Trophoblast cell (in vitro differentiated cells and primary cell): Measurements from ENCODE around the gene MACROD2.

Experiments used
- DNase-seq, 2 donors: peaks; one replicate each; pipeline ENCODE4 v3.0.0-alpha.2; 2016
- H2AFZ ChIP-seq: 2 replicates; pipeline ENCODE4 v1.6.1; 2013; ENCODE audit warnings: low read length, moderate library complexity, mild to moderate bottlenecking; ENCODE audit not compliant: insufficient read depth, poor library complexity
- H2AK5ac ChIP-seq: 2 replicates; pipeline ENCODE4 v1.6.1; 2013; ENCODE audit warnings: mild to moderate bottlenecking, low read length
- H2BK120ac ChIP-seq: 2 replicates; pipeline ENCODE4 v1.6.1; 2013; ENCODE audit warnings: low read length, mild to moderate bottlenecking, moderate library complexity; ENCODE audit not compliant: insufficient read depth, poor library complexity
- H2BK12ac ChIP-seq: 2 replicates; pipeline ENCODE4 v1.6.1; 2013; ENCODE audit warnings: mild to moderate bottlenecking, low read length, moderate library complexity
- H2BK5ac ChIP-seq: 2 replicates; pipeline ENCODE4 v1.6.1; 2013; ENCODE audit warnings: low read length, low read depth, moderate library complexity, mild to moderate bottlenecking; ENCODE audit not compliant: poor library complexity
- H3K14ac ChIP-seq: 2 replicates; pipeline ENCODE4 v1.6.1; 2013; ENCODE audit warnings: mild to moderate bottlenecking, low read length
- H3K18ac ChIP-seq: 2 replicates; pipeline ENCODE4 v1.6.1; 2013; ENCODE audit warnings: mild to moderate bottlenecking, low read length
- H3K23ac ChIP-seq: 2 replicates; pipeline ENCODE4 v1.6.1; 2013; ENCODE audit warnings: low read length
- H3K27ac ChIP-seq: 2 replicates; pipeline ENCODE4 v1.5.1; 2013; ENCODE audit warnings: low read depth, mild to moderate bottlenecking, inconsistent platforms, low read length, moderate library complexity
- H3K27me3 ChIP-seq: 2 replicates; pipeline ENCODE4 v1.6.1; 2013; ENCODE audit warnings: inconsistent platforms, mild to moderate bottlenecking, low read length, moderate library complexity; ENCODE audit not compliant: insufficient read depth
- H3K36me3 ChIP-seq, 2 experiments: 1 replicate in 1 of 2; 2 replicates in 1 of 2; pipeline ENCODE4 v1.6.1; 2013; ENCODE audit warnings: low read length in 2 of 2, mild to moderate bottlenecking in 2 of 2, moderate library complexity in 1 of 2; ENCODE audit not compliant: insufficient read depth in 2 of 2, control insufficient read depth in 1 of 2
- H3K4ac ChIP-seq: 2 replicates; pipeline ENCODE4 v1.6.1; 2013; ENCODE audit warnings: low read depth, mild to moderate bottlenecking, low read length, moderate library complexity
- H3K4me1 ChIP-seq, 2 experiments: 1 replicate in 1 of 2; 2 replicates in 1 of 2; pipeline ENCODE4 v1.6.1; 2013; ENCODE audit warnings: low read length in 2 of 2, mild to moderate bottlenecking in 2 of 2, moderate library complexity in 1 of 2; ENCODE audit not compliant: insufficient read depth in 2 of 2, control insufficient read depth in 1 of 2
- H3K4me2 ChIP-seq: 2 replicates; pipeline ENCODE4 v1.6.1; 2013; ENCODE audit warnings: inconsistent platforms, mild to moderate bottlenecking, low read length, moderate library complexity
- H3K4me3 ChIP-seq: 2 replicates; pipeline ENCODE4 v1.5.1; 2013; ENCODE audit warnings: mild to moderate bottlenecking, low read depth, low read length, inconsistent platforms
- H3K79me1 ChIP-seq: one replicate; pipeline ENCODE4 v1.6.1; 2013; ENCODE audit warnings: low read length
- H3K79me2 ChIP-seq: 2 replicates; pipeline ENCODE4 v1.6.1; 2013; ENCODE audit warnings: low read length, mild to moderate bottlenecking; ENCODE audit not compliant: control insufficient read depth, insufficient read depth, poor library complexity
- H3K9ac ChIP-seq: 2 replicates; pipeline ENCODE4 v1.6.1; 2013; ENCODE audit warnings: mild to moderate bottlenecking, low read length
- H3K9me3 ChIP-seq: 2 replicates; pipeline ENCODE4 v1.6.1; 2013; ENCODE audit warnings: low read depth, mild to moderate bottlenecking, control low read depth, inconsistent platforms, low read length; ENCODE audit not compliant: insufficient read depth
- H4K12ac ChIP-seq: 2 replicates; pipeline ENCODE4 v1.6.1; 2013; ENCODE audit warnings: low read depth, mild to moderate bottlenecking, low read length, moderate library complexity
- H4K8ac ChIP-seq: 2 replicates; pipeline ENCODE4 v1.6.1; 2013; ENCODE audit warnings: low read depth, mild to moderate bottlenecking, low read length, moderate library complexity
- H4K91ac ChIP-seq: one replicate; pipeline ENCODE4 v1.6.1; 2013; ENCODE audit warnings: low read depth, mild to moderate bottlenecking, low read length, moderate library complexity
- WGBS: extraction: QIAGEN DNeasy Blood & Tissue Kit; methylation state at CpG from one replicate; pipeline ENCODE4 v1.1.7; 2013; ENCODE audit warnings: missing lambda C conversion rate; ENCODE audit not compliant: insufficient read length, insufficient coverage; ENCODE audit errors: extremely low coverage; 5-methylcytosine and 5-hydroxymethylcytosine counted together

MACROD2 gene

DNA sequence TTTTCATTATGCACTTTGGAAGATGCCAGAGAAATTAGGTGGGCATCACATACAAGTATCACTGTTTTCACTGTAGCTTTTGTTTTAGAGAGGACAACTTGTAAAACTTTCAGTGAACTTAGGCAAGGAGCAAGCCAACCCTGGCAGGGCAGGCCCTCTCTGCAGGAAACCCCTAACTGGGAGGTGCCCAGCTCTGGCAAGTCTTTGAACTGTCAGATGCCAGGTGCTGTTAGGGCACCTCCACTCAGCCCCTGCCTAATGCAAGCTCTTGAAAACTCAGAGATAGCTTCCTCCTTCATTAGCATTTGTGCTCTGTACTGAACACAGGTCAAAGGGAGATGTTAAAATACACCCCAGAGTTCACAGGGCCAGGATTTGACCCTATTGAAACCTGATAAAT is 1116.3 kb downstream of the MACROD2 start:
- Histone ChIP-seq H4K91ac (no peak overlapping the region), H2AFZ (no peak overlapping the region), H3K27ac (no peak overlapping the region), H2AK5ac (no peak overlapping the region), H3K27me3 (no peaks in the 10 kb centered on the region), H3K79me1 (no peaks in the 10 kb centered on the region), H3K4me3 (no peak overlapping the region), H3K36me3 (no peaks in the 10 kb centered on the region), H3K9me3 (no peaks in the 10 kb centered on the region), H2BK12ac (no peak overlapping the region), H3K23ac (no peak overlapping the region), H4K8ac (no peak overlapping the region), H2BK5ac (no peak overlapping the region), H3K9ac (no peak overlapping the region), H3K14ac (no peak overlapping the region), H3K4ac (no peak overlapping the region), H2BK120ac (no peak overlapping the region), H3K18ac (no peak overlapping the region), H3K4me2 (no peak overlapping the region), H4K12ac (no peak overlapping the region), H3K4me1 (no peaks in the 10 kb centered on the region), H3K79me2 (no peaks in the 10 kb centered on the region)
- DNase-seq = no peak

- H2BK12ac ChIP-seq = no peak overlapping the region
- no peaks in the 10 kb centered on the region for H3K4me1 ChIP-seq
- no peak overlapping the region for H4K91ac ChIP-seq
- no peak for DNase-seq
- no peak overlapping the region for H3K9ac ChIP-seq
- H4K12ac ChIP-seq = no peak overlapping the region
- no CpG with 5 or more reads among the region's 1 CpG for WGBS
- H2AFZ ChIP-seq = no peak overlapping the region
- no peaks in the 10 kb centered on the region for H3K36me3 ChIP-seq
- no peak overlapping the region for H2BK5ac ChIP-seq
- H3K79me1 ChIP-seq = no peaks in the 10 kb centered on the region
- H3K4ac ChIP-seq = no peak overlapping the region
- H3K27ac ChIP-seq = no peak overlapping the region
- H3K18ac ChIP-seq = no peak overlapping the region
- no peak overlapping the region for H4K8ac ChIP-seq
- H3K9me3 ChIP-seq = no peaks in the 10 kb centered on the region
- H3K27me3 ChIP-seq = no peaks in the 10 kb centered on the region
- no peak overlapping the region for H3K23ac ChIP-seq
- no peak overlapping the region for H2AK5ac ChIP-seq
- H3K14ac ChIP-seq = no peak overlapping the region
- H3K4me3 ChIP-seq = no peak overlapping the region
- H2BK120ac ChIP-seq = no peak overlapping the region
- no peak overlapping the region for H3K4me2 ChIP-seq
- no peaks in the 10 kb centered on the region for H3K79me2 ChIP-seq
Observed at GRCh38 chr20:15113144-15113773, 1117.9 kb downstream of the MACROD2 start.

DNA sequence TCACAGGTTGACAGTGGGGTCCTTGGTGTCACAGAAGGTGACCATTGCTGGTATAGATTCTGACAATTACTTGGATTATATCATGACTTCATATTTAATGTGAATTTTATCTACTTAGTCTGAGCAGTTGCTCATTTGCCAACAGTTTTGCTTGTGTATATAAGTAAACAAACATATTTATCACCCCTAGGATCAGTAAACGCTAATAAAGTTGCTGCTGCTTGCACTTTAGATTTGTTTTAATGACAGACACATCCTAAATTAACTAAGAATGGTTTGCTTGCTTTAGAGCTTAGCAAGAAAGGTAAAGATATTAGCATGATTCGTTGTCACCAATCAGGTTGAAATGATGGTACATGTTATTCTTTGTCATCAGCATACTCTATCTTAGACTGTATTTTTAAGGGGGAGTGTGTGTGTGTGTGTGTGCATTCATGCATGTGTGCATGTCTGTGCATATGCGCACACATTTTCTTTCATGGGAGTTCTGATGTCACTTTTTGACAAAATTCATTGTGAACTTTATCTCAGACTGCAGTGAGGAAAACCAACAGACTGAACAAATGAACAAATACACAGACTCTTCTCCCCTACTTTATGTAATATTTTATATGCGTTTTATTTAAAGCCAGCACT is 1124.7 kb downstream of the MACROD2 start:
- Histone ChIP-seq H3K23ac (no peak overlapping the region), H4K12ac (no peak overlapping the region), H3K4me1 (no peaks in the 10 kb centered on the region), H2AFZ (no peak overlapping the region), H3K27ac (no peak overlapping the region), H3K79me2 (no peaks in the 10 kb centered on the region), H3K36me3 (no peaks in the 10 kb centered on the region), H2BK12ac (no peak overlapping the region), H3K9me3 (no peaks in the 10 kb centered on the region), H2BK5ac (no peak overlapping the region), H3K4me3 (no peak overlapping the region), H3K4me2 (no peak overlapping the region), H3K27me3 (no peaks in the 10 kb centered on the region), H4K91ac (no peak overlapping the region), H3K4ac (no peak overlapping the region), H3K79me1 (no peaks in the 10 kb centered on the region), H2BK120ac (no peak overlapping the region), H3K18ac (no peak overlapping the region), H2AK5ac (no peak overlapping the region), H3K14ac (no peak overlapping the region), H3K9ac (no peak overlapping the region), H4K8ac (no peak overlapping the region)
- DNase-seq = no peak
- no CpG with 5 or more reads among the region's 4 CpGs for whole genome bisulfite sequencing

GRCh38 chr20:15122613-15123012 is 1127.3 kb downstream of the MACROD2 start:
- Histone ChIP-seq H3K4ac (no peak overlapping the region), H3K79me1 (no peaks in the 10 kb centered on the region), H2BK12ac (no peak overlapping the region), H3K14ac (no peak overlapping the region), H2AFZ (no peak overlapping the region), H3K4me2 (no peak overlapping the region), H3K9me3 (no peaks in the 10 kb centered on the region), H4K91ac (no peak overlapping the region), H2BK5ac (no peak overlapping the region), H3K23ac (no peak overlapping the region), H3K79me2 (no peaks in the 10 kb centered on the region), H3K36me3 (no peaks in the 10 kb centered on the region), H2AK5ac (no peak overlapping the region), H3K18ac (no peak overlapping the region), H4K12ac (no peak overlapping the region), H4K8ac (no peak overlapping the region), H3K4me1 (no peaks in the 10 kb centered on the region), H3K27ac (no peak overlapping the region), H2BK120ac (no peak overlapping the region), H3K9ac (no peak overlapping the region), H3K27me3 (no peaks in the 10 kb centered on the region), H3K4me3 (no peak overlapping the region)
- no peak for DNase-seq
- no CpG with 5 or more reads among the region's 1 CpG for WGBS
